ENCODE results near the gene RIMKLA. TPM values are rescaled to one million over a fixed set of nuclear protein-coding genes. Genes with fewer than 3 reads are reported as not detected.

Gene RIMKLA
- total RNA-seq, 1 experiment from 2014 or later, result 3.0 TPM

Other genes with a start within 250 kb of the RIMKLA start
- not detected in 2 replicates for gene GUCA2B, start 227.4 kb upstream of the RIMKLA start, total RNA-seq (2014; rRNA removed; shearing (Covaris generic))
- not detected in 2 replicates for gene GUCA2A, start 216.0 kb upstream of the RIMKLA start, total RNA-seq (2014; rRNA removed; shearing (Covaris generic))
- 33.8 and 42.1 TPM in 2 replicates for gene FOXJ3, start 45.6 kb upstream of the RIMKLA start, total RNA-seq (2014; rRNA removed; shearing (Covaris generic))
- gene ZMYND12, start 75.2 kb downstream of the RIMKLA start, total RNA-seq (2014; rRNA removed; shearing (Covaris generic)), result 0.06 TPM in 1 of 2 replicates, not detected in the other
- 48.7 and 67.5 TPM in 2 replicates for gene PPCS, start 75.8 kb downstream of the RIMKLA start, total RNA-seq (2014; rRNA removed; shearing (Covaris generic))
- 0.15 and 0.34 TPM in 2 replicates for gene CCDC30, start 82.5 kb downstream of the RIMKLA start, total RNA-seq (2014; rRNA removed; shearing (Covaris generic))